OCI-LY3 (cell line): Measurements from ENCODE around the gene BCL7A.
"Not testable (repeated sequence)": the region's sequence is repeated elsewhere in the genome, so short reads cannot be mapped to it uniquely, and the experiment has no call there.

ENCODE experiments used
- H2AFZ ChIP-seq: fragments of 200-600, 300-600 bp; shearing (Covaris generic); 2 replicates; pipeline ENCODE4 v1.6.0; 2014; ENCODE audit warnings: antibody characterized with exemption, low read depth, low read length
- H3K27ac ChIP-seq: fragments of 200-600, 300-600 bp; sonication (generic); 2 replicates; pipeline ENCODE4 v1.5.1; 2014; ENCODE audit warnings: mild to moderate bottlenecking, low read length, moderate library complexity, mixed read lengths
- H3K27me3 ChIP-seq: fragments of 200-600, 300-600 bp; sonication (generic); 2 replicates; pipeline ENCODE4 v1.6.1; 2014; ENCODE audit warnings: low read depth, low read length, mixed read lengths
- H3K36me3 ChIP-seq: fragments of 200-600, 300-600 bp; sonication (generic); replicated peaks from 2 replicates; pipeline ENCODE3; 2014; ENCODE audit warnings: low read depth, low read length, mixed read lengths
- H3K4me1 ChIP-seq: fragments of 300-600, 200-600 bp; sonication (generic); 2 replicates; pipeline ENCODE4 v1.6.1; 2014; ENCODE audit warnings: low read length, mixed read lengths
- H3K4me2 ChIP-seq: fragments of 200-600, 300-600 bp; sonication (generic); 2 replicates; pipeline ENCODE4 v1.6.1; 2014; ENCODE audit warnings: low read length, mixed read lengths
- H3K4me3 ChIP-seq: fragments of 300-600, 200-600 bp; sonication (generic); 2 replicates; pipeline ENCODE4 v1.5.1; 2014; ENCODE audit warnings: antibody characterized with exemption, mild to moderate bottlenecking, low read length, moderate library complexity
- H3K79me2 ChIP-seq: fragments of 300-600, 200-600 bp; shearing (Covaris generic); 2 replicates; pipeline ENCODE4 v1.6.1; 2014; ENCODE audit warnings: mild to moderate bottlenecking, low read length, mixed read lengths
- H3K9ac ChIP-seq: fragments of 300-600, 200-600 bp; shearing (Covaris generic); 2 replicates; pipeline ENCODE4 v1.6.0; 2014; ENCODE audit warnings: mild to moderate bottlenecking, low read length, moderate library complexity
- H3K9me3 ChIP-seq: fragments of 200-600, 300-600 bp; shearing (Covaris generic); 2 replicates; pipeline ENCODE4 v1.6.1; 2014; ENCODE audit warnings: low read length, mixed read lengths; ENCODE audit not compliant: insufficient read depth
- H4K20me1 ChIP-seq: fragments of 200-600, 300-600 bp; sonication (generic); 2 replicates; pipeline ENCODE4 v1.6.1; 2016; ENCODE audit warnings: low read length, mixed read lengths; ENCODE audit not compliant: insufficient read depth
- CTCF ChIP-seq: fragments of 200-600, 300-600 bp; sonication (generic); IDR thresholded peaks from 2 replicates; pipeline ENCODE4 v1.5.1; 2014; ENCODE audit warnings: antibody characterized with exemption, low read length, low read depth
- EZH2phosphoT487 ChIP-seq: fragments of 200-600 bp; shearing (Covaris generic); IDR thresholded peaks from 2 replicates; pipeline ENCODE4 v1.6.1; 2018; ENCODE audit warnings: antibody characterized with exemption, mixed run types, low read depth

BCL7A gene

GRCh38 chr12:122102331-122102730, 80.6 kb downstream of the BCL7A start:
- H3K27me3 ChIP-seq, result no peaks in the 10 kb centered on the region
- H3K9ac ChIP-seq, result no peak overlapping the region
- TF ChIP-seq CTCF (no peak), EZH2phosphoT487 (no peak)
- H3K79me2 ChIP-seq, result peaks cover 51% of the 10 kb centered on the region
- H4K20me1 ChIP-seq, result peaks cover 39% of the 10 kb centered on the region
- peaks cover 4% of the 10 kb centered on the region for H3K36me3 ChIP-seq
- H3K27ac ChIP-seq, result no peak overlapping the region
- H2AFZ ChIP-seq, result no peak overlapping the region
- no peaks in the 10 kb centered on the region for H3K9me3 ChIP-seq
- H3K4me2 ChIP-seq, result no peak overlapping the region
- no peaks in the 10 kb centered on the region for H3K4me1 ChIP-seq
- no peak overlapping the region for H3K4me3 ChIP-seq

DNA sequence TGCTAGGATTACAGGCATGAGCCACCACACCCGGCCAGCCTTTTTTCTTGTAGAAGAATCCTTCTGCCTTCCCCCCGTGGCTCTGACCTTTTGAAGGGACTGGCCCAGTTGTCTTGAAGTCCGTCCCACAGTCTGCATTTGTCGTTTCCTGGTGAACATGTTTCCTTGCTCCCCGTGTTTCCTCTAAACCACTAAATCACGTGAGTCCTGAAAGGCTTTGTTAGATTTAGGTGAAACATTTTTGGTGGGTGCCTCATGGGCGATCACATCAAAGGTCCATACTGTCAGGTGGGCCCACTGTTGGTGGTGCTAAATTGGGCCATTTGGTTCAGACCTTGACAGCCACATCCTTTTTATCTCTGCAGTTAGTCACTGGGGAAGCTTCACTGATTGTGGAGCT, 83.2 kb downstream of the BCL7A start:
- H2AFZ ChIP-seq, result no peak overlapping the region
- no peak overlapping the region for H3K27ac ChIP-seq
- no peak overlapping the region for H3K4me2 ChIP-seq
- TF ChIP-seq CTCF (no peak), EZH2phosphoT487 (no peak)
- H3K4me3 ChIP-seq, result no peak overlapping the region
- peaks cover 4% of the 10 kb centered on the region for H3K36me3 ChIP-seq
- no peak overlapping the region for H3K9ac ChIP-seq
- no peaks in the 10 kb centered on the region for H3K4me1 ChIP-seq
- no peaks in the 10 kb centered on the region for H3K27me3 ChIP-seq
- H3K9me3 ChIP-seq, result no peaks in the 10 kb centered on the region
- peaks cover 47% of the 10 kb centered on the region for H3K79me2 ChIP-seq
- peaks cover 40% of the 10 kb centered on the region for H4K20me1 ChIP-seq

DNA sequence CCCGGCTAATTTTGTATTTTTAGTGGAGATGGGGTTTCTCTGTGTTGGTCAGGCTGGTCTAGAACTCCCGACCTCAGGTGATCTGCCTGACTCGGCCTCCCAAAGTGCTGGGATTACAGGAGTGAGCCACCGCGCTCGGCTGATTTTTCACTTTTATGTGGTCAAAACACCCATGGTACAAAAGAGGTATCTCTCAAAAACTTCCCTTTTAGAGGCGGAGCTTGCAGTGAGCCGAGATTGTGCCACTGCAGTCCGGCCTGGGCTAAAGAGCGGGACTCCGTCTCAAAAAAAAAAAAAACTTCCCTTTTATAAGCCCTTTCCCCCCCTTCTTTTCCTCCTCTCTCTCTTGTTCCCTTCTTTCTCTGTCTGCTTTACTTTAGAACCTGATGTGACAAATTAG, 83.8 kb downstream of the BCL7A start:
- peaks cover 36% of the 10 kb centered on the region for H4K20me1 ChIP-seq
- not testable (repeated sequence) for H3K36me3 ChIP-seq, H3K27me3 ChIP-seq, H3K4me1 ChIP-seq, H2AFZ ChIP-seq, H3K4me3 ChIP-seq, H3K9me3 ChIP-seq, H3K27ac ChIP-seq, H3K9ac ChIP-seq, H3K4me2 ChIP-seq
- peaks cover 46% of the 10 kb centered on the region for H3K79me2 ChIP-seq

DNA sequence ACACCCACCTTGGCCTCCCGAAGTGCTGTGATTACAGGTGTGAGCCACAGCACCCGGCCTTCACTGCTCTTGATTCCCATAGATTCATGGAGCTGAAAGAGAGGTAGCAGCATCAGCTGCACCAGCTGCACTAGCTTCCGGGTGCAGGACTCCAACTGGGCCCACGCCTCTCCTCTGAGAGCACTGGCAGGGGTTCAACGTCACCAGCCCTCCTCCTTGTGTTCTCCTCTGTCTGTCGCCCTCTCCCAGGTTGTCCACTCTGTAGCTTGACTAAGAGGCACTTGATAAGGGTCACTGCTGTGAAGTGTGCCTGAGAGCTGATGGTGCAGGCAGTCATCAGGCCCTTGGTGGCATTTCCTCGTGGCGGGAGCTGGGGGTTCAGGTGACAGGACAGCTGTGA, 85.2 kb downstream of the BCL7A start:
- Histone ChIP-seq H3K4me2 (no peak overlapping the region), H3K4me1 (no peaks in the 10 kb centered on the region), H3K79me2 (peaks cover 44% of the 10 kb centered on the region), H4K20me1 (peaks cover 34% of the 10 kb centered on the region), H3K27me3 (no peaks in the 10 kb centered on the region), H3K9me3 (no peaks in the 10 kb centered on the region), H2AFZ (no peak overlapping the region), H3K27ac (no peak overlapping the region), H3K36me3 (peaks cover 4% of the 10 kb centered on the region), H3K9ac (no peak overlapping the region), H3K4me3 (no peak overlapping the region)
- TF ChIP-seq CTCF (no peak), EZH2phosphoT487 (no peak)

GRCh38 chr12:122107261-122107660, 85.6 kb downstream of the BCL7A start:
- no peak overlapping the region for H3K4me3 ChIP-seq
- H4K20me1 ChIP-seq, result peaks cover 37% of the 10 kb centered on the region
- no peak overlapping the region for H3K9ac ChIP-seq
- TF ChIP-seq CTCF (no peak), EZH2phosphoT487 (no peak)
- no peak overlapping the region for H3K27ac ChIP-seq
- no peaks in the 10 kb centered on the region for H3K27me3 ChIP-seq
- no peak overlapping the region for H2AFZ ChIP-seq
- H3K4me2 ChIP-seq, result no peak overlapping the region
- H3K9me3 ChIP-seq, result no peaks in the 10 kb centered on the region
- H3K36me3 ChIP-seq, result peaks cover 4% of the 10 kb centered on the region
- peaks cover 45% of the 10 kb centered on the region for H3K79me2 ChIP-seq
- H3K4me1 ChIP-seq, result no peaks in the 10 kb centered on the region
